HEK293 (cell line): ENCODE data around the gene COX18.

ENCODE experiments used
- CTCF ChIA-PET: fragments of 350-600 bp; formaldehyde crosslinking; extraction: SDS; loops from one replicate; lab custom pipeline; 2021; ENCODE audit warnings: antibody characterized with exemption; lab: Yijun Ruan, JAX
- POLR2A ChIA-PET: fragments of 300-600 bp; formaldehyde crosslinking; extraction: SDS; loops from one replicate; lab custom pipeline; 2020; ENCODE audit warnings: antibody characterized with exemption, inconsistent platforms; lab: Yijun Ruan, JAX
- H3K27ac ChIP-seq: fragments of 200-500 bp; sonication (Bioruptor generic); 2 replicates; pipeline ENCODE4 v1.5.1; 2014; ENCODE audit warnings: low read depth, low read length, control low read depth, inconsistent platforms; ENCODE audit errors: extremely low read depth
- H3K36me3 ChIP-seq, 2 experiments: fragments of 200-500 bp in 1 of 2; sonication (Bioruptor generic) in 1 of 2; 1 replicate in 1 of 2; 2 replicates in 1 of 2; pipeline ENCODE4 v1.5.1; 2014 to 2017; ENCODE audit warnings: inconsistent platforms in 2 of 2, low read length in 2 of 2; ENCODE audit not compliant: control insufficient read depth in 2 of 2, insufficient read depth in 1 of 2
- H3K4me1 ChIP-seq: fragments of 200-500 bp; sonication (Bioruptor generic); 2 replicates; pipeline ENCODE4 v1.5.1; 2014; ENCODE audit warnings: mild to moderate bottlenecking, low read length, inconsistent platforms; ENCODE audit not compliant: control insufficient read depth, insufficient read depth
- H3K4me3 ChIP-seq: 2 replicates; pipeline ENCODE4 v1.5.1; 2011; ENCODE audit warnings: low read depth, mild to moderate bottlenecking, control low read depth, low read length, moderate library complexity
- H3K9me3 ChIP-seq: fragments of 200-500 bp; sonication (Bioruptor generic); 2 replicates; pipeline ENCODE4 v1.5.1; 2014; ENCODE audit warnings: low read depth, low read length, inconsistent platforms; ENCODE audit not compliant: control insufficient read depth, insufficient read depth
- SALL2 ChIP-seq: fragments of 450-650 bp; formaldehyde crosslinking; IDR thresholded peaks from 2 replicates; pipeline ENCODE4 v1.5.0; 2017; ENCODE audit warnings: missing biosample characterization, mild to moderate bottlenecking, missing genetic modification characterization, borderline replicate concordance
- SP2 ChIP-seq: fragments of 450-650 bp; formaldehyde crosslinking; IDR thresholded peaks from 2 replicates; pipeline ENCODE4 v1.5.1; 2016; ENCODE audit warnings: missing biosample characterization, missing genetic modification characterization
- SP7 ChIP-seq: fragments of 450-650 bp; formaldehyde crosslinking; IDR thresholded peaks from 2 replicates; pipeline ENCODE4 v1.5.1; 2016; ENCODE audit warnings: missing biosample characterization, missing genetic modification characterization
- ZBTB7A ChIP-seq: fragments of 450-650 bp; formaldehyde crosslinking; IDR thresholded peaks from 2 replicates; pipeline ENCODE4 v1.5.1; 2016; ENCODE audit warnings: low read depth, missing biosample characterization, missing genetic modification characterization
- ZBTB8A ChIP-seq: fragments of 450-650 bp; formaldehyde crosslinking; IDR thresholded peaks from 2 replicates; pipeline ENCODE4 v1.5.1; 2016; ENCODE audit warnings: missing biosample characterization, missing genetic modification characterization
- ZNF10 ChIP-seq: fragments of 450-650 bp; formaldehyde crosslinking; IDR thresholded peaks from 2 replicates; pipeline ENCODE4 v1.5.1; 2017; ENCODE audit warnings: missing biosample characterization, missing genetic modification characterization
- ZNF292 ChIP-seq: fragments of 450-650 bp; formaldehyde crosslinking; IDR thresholded peaks from 2 replicates; pipeline ENCODE4 v1.5.1; 2016; ENCODE audit warnings: low read depth, missing biosample characterization, missing genetic modification characterization, borderline replicate concordance
- ZNF311 ChIP-seq: fragments of 450-650 bp; formaldehyde crosslinking; IDR thresholded peaks from 2 replicates; pipeline ENCODE4 v1.5.1; 2017; ENCODE audit warnings: missing biosample characterization, missing genetic modification characterization, borderline replicate concordance
- ZNF350 ChIP-seq: fragments of 450-650 bp; formaldehyde crosslinking; IDR thresholded peaks from 2 replicates; pipeline ENCODE4 v1.5.0; 2017; ENCODE audit warnings: missing biosample characterization, mild to moderate bottlenecking, missing genetic modification characterization
- ZNF514 ChIP-seq: fragments of 450-650 bp; formaldehyde crosslinking; IDR thresholded peaks from 2 replicates; pipeline ENCODE4 v1.5.1; 2016; ENCODE audit warnings: missing biosample characterization, missing genetic modification characterization
- ZNF560 ChIP-seq: fragments of 450-650 bp; formaldehyde crosslinking; IDR thresholded peaks from 2 replicates; pipeline ENCODE4 v1.5.1; 2017; ENCODE audit warnings: missing biosample characterization, missing genetic modification characterization, borderline replicate concordance
- ZNF837 ChIP-seq: fragments of 450-650 bp; formaldehyde crosslinking; IDR thresholded peaks from 2 replicates; pipeline ENCODE4 v1.5.1; 2016; ENCODE audit warnings: missing biosample characterization, missing genetic modification characterization
- ZNF843 ChIP-seq: fragments of 450-650 bp; formaldehyde crosslinking; IDR thresholded peaks from 2 replicates; pipeline ENCODE4 v1.5.1; 2016; ENCODE audit warnings: missing biosample characterization, missing genetic modification characterization
- TF ChIP-seq, protein P1 (sequence below): fragments of 450-650 bp; formaldehyde crosslinking; IDR thresholded peaks from 2 replicates; pipeline ENCODE4 v1.5.1; 2016; ENCODE audit warnings: missing biosample characterization, missing genetic modification characterization
- TF ChIP-seq, protein P2 (sequence below): fragments of 450-650 bp; formaldehyde crosslinking; IDR thresholded peaks from 2 replicates; pipeline ENCODE4 v1.5.1; 2016; ENCODE audit warnings: missing biosample characterization, missing genetic modification characterization
- TF ChIP-seq, protein P3 (sequence below): fragments of 450-650 bp; formaldehyde crosslinking; IDR thresholded peaks from 2 replicates; pipeline ENCODE4 v1.5.1; 2016; ENCODE audit warnings: missing biosample characterization, missing genetic modification characterization
- TF ChIP-seq, protein P4 (sequence below): fragments of 450-650 bp; formaldehyde crosslinking; IDR thresholded peaks from 2 replicates; pipeline ENCODE4 v1.5.1; 2017; ENCODE audit warnings: missing biosample characterization, mild to moderate bottlenecking, missing genetic modification characterization, moderate library complexity
- TF ChIP-seq, protein P5 (sequence below): fragments of 450-650 bp; formaldehyde crosslinking; IDR thresholded peaks from 2 replicates; pipeline ENCODE4 v1.5.1; 2016; ENCODE audit warnings: missing biosample characterization, missing genetic modification characterization, borderline replicate concordance
- TF ChIP-seq, protein P6 (sequence below): fragments of 450-650 bp; formaldehyde crosslinking; IDR thresholded peaks from 2 replicates; pipeline ENCODE4 v1.5.1; 2016; ENCODE audit warnings: missing biosample characterization, missing genetic modification characterization

Gene COX18

DNA sequence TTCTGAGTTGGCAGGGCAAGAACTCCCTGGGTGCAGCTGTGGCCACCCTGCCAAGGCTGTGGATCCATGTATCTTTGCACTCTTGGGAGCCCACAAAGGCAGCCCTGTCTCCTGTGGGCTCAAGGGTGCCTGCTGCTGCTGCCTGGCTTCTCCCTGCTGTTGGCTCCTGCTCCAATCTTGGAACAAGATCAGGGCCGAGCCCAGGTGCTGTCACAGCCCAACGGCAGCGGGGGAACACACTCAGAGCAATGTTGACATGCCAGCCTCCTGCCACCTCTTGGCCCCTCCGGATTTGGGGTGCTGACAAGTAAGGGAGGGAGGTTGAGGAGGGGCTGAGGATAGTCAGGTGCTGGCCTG lies 57.9 kb downstream of the COX18 start:
- H3K36me3 ChIP-seq = no peaks in the 10 kb centered on the region
- no peak overlapping the region for H3K4me3 ChIP-seq
- no peak overlapping the region for H3K27ac ChIP-seq
- no peaks in the 10 kb centered on the region for H3K9me3 ChIP-seq
- POLR2A ChIA-PET = no interaction called here
- TF ChIP-seq, protein P1, sequence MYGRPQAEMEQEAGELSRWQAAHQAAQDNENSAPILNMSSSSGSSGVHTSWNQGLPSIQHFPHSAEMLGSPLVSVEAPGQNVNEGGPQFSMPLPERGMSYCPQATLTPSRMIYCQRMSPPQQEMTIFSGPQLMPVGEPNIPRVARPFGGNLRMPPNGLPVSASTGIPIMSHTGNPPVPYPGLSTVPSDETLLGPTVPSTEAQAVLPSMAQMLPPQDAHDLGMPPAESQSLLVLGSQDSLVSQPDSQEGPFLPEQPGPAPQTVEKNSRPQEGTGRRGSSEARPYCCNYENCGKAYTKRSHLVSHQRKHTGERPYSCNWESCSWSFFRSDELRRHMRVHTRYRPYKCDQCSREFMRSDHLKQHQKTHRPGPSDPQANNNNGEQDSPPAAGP (tag by site-specific recombination) = no peak
- TF ChIP-seq ZBTB7A (tag by site-specific recombination) = no peak
- TF ChIP-seq, protein P2, sequence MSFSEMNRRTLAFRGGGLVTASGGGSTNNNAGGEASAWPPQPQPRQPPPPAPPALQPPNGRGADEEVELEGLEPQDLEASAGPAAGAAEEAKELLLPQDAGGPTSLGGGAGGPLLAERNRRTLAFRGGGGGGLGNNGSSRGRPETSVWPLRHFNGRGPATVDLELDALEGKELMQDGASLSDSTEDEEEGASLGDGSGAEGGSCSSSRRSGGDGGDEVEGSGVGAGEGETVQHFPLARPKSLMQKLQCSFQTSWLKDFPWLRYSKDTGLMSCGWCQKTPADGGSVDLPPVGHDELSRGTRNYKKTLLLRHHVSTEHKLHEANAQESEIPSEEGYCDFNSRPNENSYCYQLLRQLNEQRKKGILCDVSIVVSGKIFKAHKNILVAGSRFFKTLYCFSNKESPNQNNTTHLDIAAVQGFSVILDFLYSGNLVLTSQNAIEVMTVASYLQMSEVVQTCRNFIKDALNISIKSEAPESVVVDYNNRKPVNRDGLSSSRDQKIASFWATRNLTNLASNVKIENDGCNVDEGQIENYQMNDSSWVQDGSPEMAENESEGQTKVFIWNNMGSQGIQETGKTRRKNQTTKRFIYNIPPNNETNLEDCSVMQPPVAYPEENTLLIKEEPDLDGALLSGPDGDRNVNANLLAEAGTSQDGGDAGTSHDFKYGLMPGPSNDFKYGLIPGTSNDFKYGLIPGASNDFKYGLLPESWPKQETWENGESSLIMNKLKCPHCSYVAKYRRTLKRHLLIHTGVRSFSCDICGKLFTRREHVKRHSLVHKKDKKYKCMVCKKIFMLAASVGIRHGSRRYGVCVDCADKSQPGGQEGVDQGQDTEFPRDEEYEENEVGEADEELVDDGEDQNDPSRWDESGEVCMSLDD (tag by site-specific recombination) = no peak
- no peak for TF ChIP-seq ZNF843 (tag by site-specific recombination)
- TF ChIP-seq SP2 = no peak
- no peak for TF ChIP-seq ZNF560 (tag by site-specific recombination)
- no peak for TF ChIP-seq ZBTB8A (tag by site-specific recombination)
- no peak for TF ChIP-seq ZNF837 (tag by site-specific recombination)
- TF ChIP-seq, all 188 proteins: peak for 0
- CTCF ChIA-PET = no interaction called here
- H3K4me1 ChIP-seq = no peaks in the 10 kb centered on the region

DNA sequence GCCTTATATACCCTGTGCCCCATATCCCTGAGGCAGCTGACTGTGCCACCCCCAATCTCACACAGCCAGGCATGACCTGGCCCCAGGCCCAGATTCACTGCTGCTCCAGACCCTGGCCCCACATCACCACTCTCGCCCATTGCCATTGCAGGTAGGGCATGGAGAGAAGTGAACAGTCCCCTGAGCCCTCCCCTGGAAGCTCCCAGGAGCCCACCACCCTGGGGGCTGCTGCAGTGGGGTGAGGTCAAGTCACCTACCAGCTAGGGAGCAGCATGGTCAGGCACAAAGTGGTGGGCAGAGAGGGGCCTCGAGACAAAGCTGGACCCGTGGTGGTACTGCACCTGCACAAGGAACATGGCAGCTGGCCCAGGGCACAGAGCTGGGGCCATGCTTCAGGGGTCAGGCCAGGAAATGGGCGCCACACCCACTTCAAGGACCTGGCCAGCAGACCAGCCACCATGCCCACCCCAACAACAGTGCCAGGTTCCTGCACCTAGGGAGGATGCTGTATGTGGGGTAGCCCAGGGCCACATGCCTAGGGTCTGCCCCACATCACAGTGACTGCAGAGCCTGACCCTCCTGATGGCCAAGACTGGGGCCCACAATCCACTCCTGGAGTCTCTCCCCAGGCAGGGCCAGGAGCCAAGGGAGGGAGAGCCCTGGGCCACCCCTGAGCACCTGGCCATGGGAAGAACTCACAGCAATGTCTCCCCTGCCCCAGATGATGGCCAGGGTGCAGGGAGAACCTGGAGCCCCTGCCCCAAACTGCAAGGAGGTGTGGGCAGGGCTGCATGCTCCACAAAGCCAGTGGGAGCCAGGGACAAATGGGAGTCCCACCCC lies 58.5 kb downstream of the COX18 start:
- Histone ChIP-seq H3K4me1 (no peaks in the 10 kb centered on the region), H3K4me3 (no peak overlapping the region), H3K9me3 (no peaks in the 10 kb centered on the region), H3K36me3 (no peaks in the 10 kb centered on the region), H3K27ac (no peak overlapping the region)
- CTCF ChIA-PET = no interaction called here
- POLR2A ChIA-PET = no interaction called here
- TF ChIP-seq, protein P3, sequence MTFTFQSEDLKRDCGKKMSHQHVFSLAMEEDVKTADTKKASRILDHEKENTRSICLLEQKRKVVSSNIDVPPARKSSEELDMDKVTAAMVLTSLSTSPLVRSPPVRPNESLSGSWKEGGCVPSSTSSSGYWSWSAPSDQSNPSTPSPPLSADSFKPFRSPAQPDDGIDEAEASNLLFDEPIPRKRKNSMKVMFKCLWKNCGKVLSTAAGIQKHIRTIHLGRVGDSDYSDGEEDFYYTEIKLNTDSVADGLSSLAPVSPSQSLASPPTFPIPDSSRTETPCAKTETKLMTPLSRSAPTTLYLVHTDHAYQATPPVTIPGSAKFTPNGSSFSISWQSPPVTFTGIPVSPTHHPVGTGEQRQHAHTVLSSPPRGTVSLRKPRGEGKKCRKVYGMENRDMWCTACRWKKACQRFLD (tag by site-specific recombination) = no peak
- TF ChIP-seq ZNF292 (no peak), SALL2 (no peak), ZNF350 (tag by site-specific recombination) (no peak), SP7 (tag by site-specific recombination) (no peak), ZNF514 (tag by site-specific recombination) (no peak), ZNF311 (tag by site-specific recombination) (no peak), ZNF10 (no peak)
- TF ChIP-seq, protein P4, sequence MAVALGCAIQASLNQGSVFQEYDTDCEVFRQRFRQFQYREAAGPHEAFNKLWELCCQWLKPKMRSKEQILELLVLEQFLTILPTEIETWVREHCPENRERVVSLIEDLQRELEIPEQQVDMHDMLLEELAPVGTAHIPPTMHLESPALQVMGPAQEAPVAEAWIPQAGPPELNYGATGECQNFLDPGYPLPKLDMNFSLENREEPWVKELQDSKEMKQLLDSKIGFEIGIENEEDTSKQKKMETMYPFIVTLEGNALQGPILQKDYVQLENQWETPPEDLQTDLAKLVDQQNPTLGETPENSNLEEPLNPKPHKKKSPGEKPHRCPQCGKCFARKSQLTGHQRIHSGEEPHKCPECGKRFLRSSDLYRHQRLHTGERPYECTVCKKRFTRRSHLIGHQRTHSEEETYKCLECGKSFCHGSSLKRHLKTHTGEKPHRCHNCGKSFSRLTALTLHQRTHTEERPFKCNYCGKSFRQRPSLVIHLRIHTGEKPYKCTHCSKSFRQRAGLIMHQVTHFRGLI (tag by site-specific recombination) = no peak
- TF ChIP-seq, protein P5, sequence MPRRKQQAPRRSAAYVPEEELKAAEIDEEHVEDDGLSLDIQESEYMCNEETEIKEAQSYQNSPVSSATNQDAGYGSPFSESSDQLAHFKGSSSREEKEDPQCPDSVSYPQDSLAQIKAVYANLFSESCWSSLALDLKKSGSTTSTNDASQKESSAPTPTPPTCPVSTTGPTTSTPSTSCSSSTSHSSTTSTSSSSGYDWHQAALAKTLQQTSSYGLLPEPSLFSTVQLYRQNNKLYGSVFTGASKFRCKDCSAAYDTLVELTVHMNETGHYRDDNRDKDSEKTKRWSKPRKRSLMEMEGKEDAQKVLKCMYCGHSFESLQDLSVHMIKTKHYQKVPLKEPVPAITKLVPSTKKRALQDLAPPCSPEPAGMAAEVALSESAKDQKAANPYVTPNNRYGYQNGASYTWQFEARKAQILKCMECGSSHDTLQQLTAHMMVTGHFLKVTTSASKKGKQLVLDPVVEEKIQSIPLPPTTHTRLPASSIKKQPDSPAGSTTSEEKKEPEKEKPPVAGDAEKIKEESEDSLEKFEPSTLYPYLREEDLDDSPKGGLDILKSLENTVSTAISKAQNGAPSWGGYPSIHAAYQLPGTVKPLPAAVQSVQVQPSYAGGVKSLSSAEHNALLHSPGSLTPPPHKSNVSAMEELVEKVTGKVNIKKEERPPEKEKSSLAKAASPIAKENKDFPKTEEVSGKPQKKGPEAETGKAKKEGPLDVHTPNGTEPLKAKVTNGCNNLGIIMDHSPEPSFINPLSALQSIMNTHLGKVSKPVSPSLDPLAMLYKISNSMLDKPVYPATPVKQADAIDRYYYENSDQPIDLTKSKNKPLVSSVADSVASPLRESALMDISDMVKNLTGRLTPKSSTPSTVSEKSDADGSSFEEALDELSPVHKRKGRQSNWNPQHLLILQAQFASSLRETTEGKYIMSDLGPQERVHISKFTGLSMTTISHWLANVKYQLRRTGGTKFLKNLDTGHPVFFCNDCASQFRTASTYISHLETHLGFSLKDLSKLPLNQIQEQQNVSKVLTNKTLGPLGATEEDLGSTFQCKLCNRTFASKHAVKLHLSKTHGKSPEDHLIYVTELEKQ (tag by site-specific recombination) = no peak
- TF ChIP-seq, protein P6, sequence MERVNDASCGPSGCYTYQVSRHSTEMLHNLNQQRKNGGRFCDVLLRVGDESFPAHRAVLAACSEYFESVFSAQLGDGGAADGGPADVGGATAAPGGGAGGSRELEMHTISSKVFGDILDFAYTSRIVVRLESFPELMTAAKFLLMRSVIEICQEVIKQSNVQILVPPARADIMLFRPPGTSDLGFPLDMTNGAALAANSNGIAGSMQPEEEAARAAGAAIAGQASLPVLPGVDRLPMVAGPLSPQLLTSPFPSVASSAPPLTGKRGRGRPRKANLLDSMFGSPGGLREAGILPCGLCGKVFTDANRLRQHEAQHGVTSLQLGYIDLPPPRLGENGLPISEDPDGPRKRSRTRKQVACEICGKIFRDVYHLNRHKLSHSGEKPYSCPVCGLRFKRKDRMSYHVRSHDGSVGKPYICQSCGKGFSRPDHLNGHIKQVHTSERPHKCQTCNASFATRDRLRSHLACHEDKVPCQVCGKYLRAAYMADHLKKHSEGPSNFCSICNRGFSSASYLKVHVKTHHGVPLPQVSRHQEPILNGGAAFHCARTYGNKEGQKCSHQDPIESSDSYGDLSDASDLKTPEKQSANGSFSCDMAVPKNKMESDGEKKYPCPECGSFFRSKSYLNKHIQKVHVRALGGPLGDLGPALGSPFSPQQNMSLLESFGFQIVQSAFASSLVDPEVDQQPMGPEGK = no peak
